Parathyroid adenoma (tissue), 2 donors: ENCODE data around the gene PARD3B.

Experiments used
- H2AFZ ChIP-seq: fragments of 300-600 bp; sonication (generic); one replicate; pipeline ENCODE4 v1.7.0; 2017; ENCODE audit warnings: antibody characterized with exemption, mild to moderate bottlenecking
- H3K27ac ChIP-seq: fragments of 300-600 bp; sonication (generic); one replicate; pipeline ENCODE4 v1.7.0; 2017
- H3K27me3 ChIP-seq: fragments of 300-600 bp; sonication (generic); one replicate; pipeline ENCODE4 v1.7.0; 2017; ENCODE audit warnings: low read length; ENCODE audit not compliant: control insufficient read depth, insufficient read depth
- H3K36me3 ChIP-seq: fragments of 300-600 bp; sonication (generic); one replicate; pipeline ENCODE4 v1.7.0; 2017; ENCODE audit warnings: low read length; ENCODE audit not compliant: control insufficient read depth, insufficient read depth
- H3K4me1 ChIP-seq: fragments of 300-600 bp; sonication (generic); one replicate; pipeline ENCODE4 v1.7.0; 2017; ENCODE audit warnings: control low read depth
- H3K4me2 ChIP-seq: fragments of 300-600 bp; sonication (generic); one replicate; pipeline ENCODE4 v1.7.0; 2017; ENCODE audit warnings: low read length
- H3K4me3 ChIP-seq: fragments of 300-600 bp; sonication (generic); one replicate; pipeline ENCODE4 v1.7.0; 2017; ENCODE audit warnings: low read depth, low read length
- H3K79me2 ChIP-seq: fragments of 300-600 bp; sonication (generic); one replicate; pipeline ENCODE4 v1.7.0; 2017; ENCODE audit warnings: control low read depth
- H3K9ac ChIP-seq: fragments of 300-600 bp; sonication (generic); one replicate; pipeline ENCODE4 v1.7.0; 2017; ENCODE audit warnings: mild to moderate bottlenecking
- H3K9me3 ChIP-seq: fragments of 300-600 bp; sonication (generic); one replicate; pipeline ENCODE4 v1.7.0; 2017; ENCODE audit warnings: low read length; ENCODE audit not compliant: control insufficient read depth
- TF ChIP-seq, protein P1 (sequence below): fragments of 300-600 bp; sonication (generic); IDR thresholded peaks from one replicate; pipeline ENCODE4 v1.7.0; 2017; ENCODE audit warnings: antibody characterized with exemption, mild to moderate bottlenecking
- donor health status: primary hyperparathyroidism.

Gene PARD3B

DNA sequence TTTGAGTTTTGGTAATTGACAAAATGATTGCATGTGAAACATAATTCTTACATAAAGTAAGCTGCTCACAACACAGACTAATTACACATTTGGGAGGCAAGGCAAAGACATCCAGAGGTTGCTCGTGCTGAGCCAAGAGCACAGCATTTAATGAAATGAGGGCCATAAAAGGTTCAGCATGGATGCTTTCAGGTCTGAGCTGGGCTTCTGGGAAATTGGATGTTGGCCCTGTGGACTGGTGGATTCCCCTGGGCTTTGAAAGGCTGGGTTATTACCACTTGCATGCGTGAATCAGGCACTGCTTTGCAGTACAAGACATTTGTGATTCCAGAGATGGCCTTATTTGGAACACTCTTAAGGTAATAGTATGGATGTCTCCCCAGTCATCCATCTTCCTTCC is 603.5 kb downstream of the PARD3B start:
- no peak overlapping the region for H3K27ac ChIP-seq
- no peak overlapping the region for H3K4me3 ChIP-seq
- no peaks in the 10 kb centered on the region for H3K27me3 ChIP-seq
- no peaks in the 10 kb centered on the region for H3K4me1 ChIP-seq
- no peaks in the 10 kb centered on the region for H3K36me3 ChIP-seq
- no peak overlapping the region for H3K9ac ChIP-seq
- H2AFZ ChIP-seq = no peak overlapping the region
- no peak overlapping the region for H3K4me2 ChIP-seq
- TF ChIP-seq, protein P1, sequence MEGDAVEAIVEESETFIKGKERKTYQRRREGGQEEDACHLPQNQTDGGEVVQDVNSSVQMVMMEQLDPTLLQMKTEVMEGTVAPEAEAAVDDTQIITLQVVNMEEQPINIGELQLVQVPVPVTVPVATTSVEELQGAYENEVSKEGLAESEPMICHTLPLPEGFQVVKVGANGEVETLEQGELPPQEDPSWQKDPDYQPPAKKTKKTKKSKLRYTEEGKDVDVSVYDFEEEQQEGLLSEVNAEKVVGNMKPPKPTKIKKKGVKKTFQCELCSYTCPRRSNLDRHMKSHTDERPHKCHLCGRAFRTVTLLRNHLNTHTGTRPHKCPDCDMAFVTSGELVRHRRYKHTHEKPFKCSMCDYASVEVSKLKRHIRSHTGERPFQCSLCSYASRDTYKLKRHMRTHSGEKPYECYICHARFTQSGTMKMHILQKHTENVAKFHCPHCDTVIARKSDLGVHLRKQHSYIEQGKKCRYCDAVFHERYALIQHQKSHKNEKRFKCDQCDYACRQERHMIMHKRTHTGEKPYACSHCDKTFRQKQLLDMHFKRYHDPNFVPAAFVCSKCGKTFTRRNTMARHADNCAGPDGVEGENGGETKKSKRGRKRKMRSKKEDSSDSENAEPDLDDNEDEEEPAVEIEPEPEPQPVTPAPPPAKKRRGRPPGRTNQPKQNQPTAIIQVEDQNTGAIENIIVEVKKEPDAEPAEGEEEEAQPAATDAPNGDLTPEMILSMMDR = no peak
- no peaks in the 10 kb centered on the region for H3K79me2 ChIP-seq
- H3K9me3 ChIP-seq = no peaks in the 10 kb centered on the region

DNA sequence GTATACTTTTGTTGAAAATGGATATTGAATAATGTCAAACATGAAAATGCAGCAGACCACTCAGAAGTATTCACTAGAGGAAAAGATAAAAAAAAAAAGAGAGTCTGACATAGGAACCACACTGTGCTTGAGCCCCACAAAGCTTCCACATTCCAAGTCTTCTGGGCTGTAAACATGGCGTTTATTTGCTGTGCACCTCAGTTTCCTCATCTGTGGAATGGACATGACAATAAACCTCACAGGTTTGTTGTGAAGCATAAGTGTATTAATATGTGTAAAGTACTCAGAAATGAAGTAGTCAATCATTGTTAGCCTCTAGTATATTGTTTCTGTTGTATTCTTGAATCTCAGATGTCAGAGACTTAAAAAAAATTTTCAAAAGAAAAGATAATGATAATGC is 611.2 kb downstream of the PARD3B start:
- peaks cover 2% of the 10 kb centered on the region for H3K4me1 ChIP-seq
- H3K79me2 ChIP-seq = no peaks in the 10 kb centered on the region
- no peak overlapping the region for H3K4me2 ChIP-seq
- no peak overlapping the region for H3K27ac ChIP-seq
- H3K36me3 ChIP-seq = no peaks in the 10 kb centered on the region
- no peak overlapping the region for H2AFZ ChIP-seq
- H3K27me3 ChIP-seq = no peaks in the 10 kb centered on the region
- H3K9ac ChIP-seq = no peak overlapping the region
- no peaks in the 10 kb centered on the region for H3K9me3 ChIP-seq
- TF ChIP-seq, protein P1 = no peak
- no peak overlapping the region for H3K4me3 ChIP-seq

DNA sequence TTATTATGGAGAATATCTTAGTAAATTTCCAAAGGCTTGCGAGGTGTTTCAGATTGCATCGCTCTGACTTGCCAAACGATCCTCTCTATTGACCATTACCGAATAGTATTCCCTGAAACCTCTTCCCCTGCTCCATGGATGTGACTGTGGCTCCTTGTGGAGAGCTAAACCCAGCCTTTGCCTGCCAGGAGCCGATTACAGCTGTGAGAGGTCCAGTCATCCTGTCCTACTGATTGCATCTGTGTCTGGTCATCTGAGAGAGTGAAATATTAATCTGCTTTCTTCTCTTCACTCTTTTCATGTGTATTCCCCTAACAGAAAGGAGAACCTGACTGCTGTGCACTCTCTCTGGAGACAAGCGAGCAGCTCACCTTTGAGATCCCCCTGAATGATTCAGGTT is 613.1 kb downstream of the PARD3B start:
- TF ChIP-seq, protein P1 = no peak
- H3K27me3 ChIP-seq = no peaks in the 10 kb centered on the region
- H3K36me3 ChIP-seq = no peaks in the 10 kb centered on the region
- H3K9me3 ChIP-seq = no peaks in the 10 kb centered on the region
- peaks cover 2% of the 10 kb centered on the region for H3K4me1 ChIP-seq
- H3K4me2 ChIP-seq = no peak overlapping the region
- no peak overlapping the region for H3K4me3 ChIP-seq
- H2AFZ ChIP-seq = no peak overlapping the region
- H3K79me2 ChIP-seq = no peaks in the 10 kb centered on the region
- no peak overlapping the region for H3K9ac ChIP-seq
- no peak overlapping the region for H3K27ac ChIP-seq

DNA sequence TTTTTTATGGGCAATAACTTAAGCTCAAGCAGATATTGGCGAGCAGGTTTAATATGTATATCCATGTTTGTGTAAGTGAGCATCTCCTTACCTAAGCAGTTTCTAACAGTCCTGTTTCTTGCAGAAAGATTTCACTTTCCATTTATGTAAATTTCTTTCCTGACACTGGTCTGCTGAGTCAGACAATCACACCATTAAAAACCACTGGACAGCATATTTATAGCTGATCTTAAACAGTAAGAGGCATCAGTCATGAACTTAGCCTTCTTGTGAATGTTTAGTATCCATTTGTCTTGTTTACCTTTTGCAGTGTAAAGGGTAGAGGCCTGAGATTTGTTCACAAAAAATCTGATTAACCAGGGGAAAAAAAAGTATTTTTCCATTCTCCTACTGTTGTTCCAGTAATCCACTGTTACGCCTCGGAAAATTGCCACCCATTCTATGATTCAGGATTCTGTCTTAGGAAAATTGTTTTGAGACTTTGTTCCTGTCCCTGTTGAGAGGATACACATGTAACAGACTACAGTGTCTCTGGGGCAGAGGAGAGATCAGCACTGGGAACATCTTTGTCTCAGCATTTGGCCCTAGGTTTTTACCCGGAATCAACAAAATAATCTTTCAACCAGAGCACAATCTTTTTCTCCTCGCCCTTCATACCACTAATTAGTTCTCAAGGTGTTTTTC is 616.0 kb downstream of the PARD3B start:
- no peak overlapping the region for H3K9ac ChIP-seq
- H3K9me3 ChIP-seq = no peaks in the 10 kb centered on the region
- H3K36me3 ChIP-seq = no peaks in the 10 kb centered on the region
- H3K27ac ChIP-seq = no peak overlapping the region
- H2AFZ ChIP-seq = no peak overlapping the region
- H3K4me2 ChIP-seq = no peak overlapping the region
- H3K4me3 ChIP-seq = no peak overlapping the region
- no peaks in the 10 kb centered on the region for H3K27me3 ChIP-seq
- TF ChIP-seq, protein P1 = no peak
- peaks cover 2% of the 10 kb centered on the region for H3K4me1 ChIP-seq
- no peaks in the 10 kb centered on the region for H3K79me2 ChIP-seq

DNA sequence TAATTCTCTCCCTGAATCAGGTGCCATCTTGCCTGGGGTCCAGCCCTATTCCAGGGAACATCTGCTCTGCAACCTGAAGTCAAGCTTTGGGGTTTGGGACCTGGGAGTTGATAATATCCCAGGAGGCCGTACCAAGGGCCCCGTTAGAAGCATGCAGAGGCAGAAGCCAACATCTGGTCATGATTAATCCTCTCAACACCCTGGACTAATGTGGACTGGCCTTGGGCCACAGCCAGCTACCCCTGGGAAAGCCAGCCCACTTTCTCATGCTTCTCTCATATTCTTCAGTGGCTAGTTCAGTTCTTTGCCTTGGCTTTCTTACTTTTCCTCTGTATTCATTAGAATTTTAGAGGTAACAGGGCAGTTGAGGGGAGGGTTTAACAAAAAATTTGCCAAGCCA is 621.5 kb downstream of the PARD3B start:
- Histone ChIP-seq H3K27me3 (no peaks in the 10 kb centered on the region), H2AFZ (no peak overlapping the region), H3K79me2 (no peaks in the 10 kb centered on the region), H3K4me1 (no peaks in the 10 kb centered on the region), H3K27ac (no peak overlapping the region), H3K4me2 (no peak overlapping the region), H3K9ac (no peak overlapping the region), H3K4me3 (no peak overlapping the region), H3K36me3 (no peaks in the 10 kb centered on the region), H3K9me3 (no peaks in the 10 kb centered on the region)
- TF ChIP-seq, protein P1 = no peak
